Dendritic cell treated with granulocyte-macrophage colony-stimulating factor and Interleukin-4, amounts not matched to agents 40 ng/mL and 50 ng/mL, for 4 days (primary cell): ENCODE data around the gene FOLH1.
"Not testable (repeated sequence)": the region's sequence is repeated elsewhere in the genome, so short reads cannot be mapped to it uniquely, and the experiment has no call there.

Source experiments
- H3K27ac Mint-ChIP-seq: one replicate; pipeline ENCODE4 v1.8.0; 2022; ENCODE audit warnings: mild to moderate bottlenecking, mixed read lengths
- H3K27me3 Mint-ChIP-seq: one replicate; pipeline ENCODE4 v1.8.0; 2022; ENCODE audit warnings: mild to moderate bottlenecking, mixed read lengths
- H3K36me3 Mint-ChIP-seq: one replicate; pipeline ENCODE4 v1.8.0; 2022; ENCODE audit warnings: low read depth, mixed read lengths
- H3K4me1 Mint-ChIP-seq: one replicate; pipeline ENCODE4 v1.8.0; 2022; ENCODE audit warnings: low read depth, mixed read lengths
- H3K4me3 Mint-ChIP-seq: one replicate; pipeline ENCODE4 v1.8.0; 2022; ENCODE audit warnings: mild to moderate bottlenecking, moderate library complexity, mixed read lengths
- H3K9me3 Mint-ChIP-seq: one replicate; pipeline ENCODE4 v1.8.0; 2022; ENCODE audit warnings: mixed read lengths
- intact Hi-C: fragments of 100-400 bp; cut with micrococcal nuclease; formaldehyde crosslinking; loops from one replicate; pipeline ENCODE4 v1.15.0; 2022

FOLH1 gene

GRCh38 chr11:49208006-49208721, at the start of gene FOLH1:
Gene FOLH1 (minus strand): TSS chr11:49208602. CDS start chr11:49208409, 193 bp downstream.
- Mint-ChIP-seq H3K36me3 (no peaks in the 10 kb centered on the region), H3K27me3 (peaks cover 8% of the 10 kb centered on the region), H3K4me3 (peak within 1 kb of the TSS; percentile 74), H3K9me3 (no peaks in the 10 kb centered on the region), H3K4me1 (peaks cover 11% of the 10 kb centered on the region), H3K27ac (peak within 1 kb of the TSS; percentile 16)
- intact Hi-C loops = no loop called here

- intact Hi-C loops, H3K9me3 Mint-ChIP-seq, H3K27me3 Mint-ChIP-seq, H3K4me1 Mint-ChIP-seq, H3K36me3 Mint-ChIP-seq, H3K4me3 Mint-ChIP-seq, H3K27ac Mint-ChIP-seq: not testable (repeated sequence)
Measured at GRCh38 chr11:49255148-49255547, 46.7 kb upstream of the FOLH1 start.

GRCh38 chr11:49251212-49251611, 42.8 kb upstream of the FOLH1 start:
- H3K36me3 Mint-ChIP-seq, intact Hi-C loops, H3K27ac Mint-ChIP-seq: not testable (repeated sequence)

GRCh38 chr11:49250398-49251115, 42.2 kb upstream of the FOLH1 start:
- H3K36me3 Mint-ChIP-seq, intact Hi-C loops, H3K27me3 Mint-ChIP-seq, H3K4me1 Mint-ChIP-seq, H3K27ac Mint-ChIP-seq, H3K4me3 Mint-ChIP-seq, H3K9me3 Mint-ChIP-seq: not testable (repeated sequence)

More at GRCh38 chr11:49251212-49251611, 42.8 kb upstream of the FOLH1 start:
- H3K27me3 Mint-ChIP-seq, H3K4me3 Mint-ChIP-seq, H3K4me1 Mint-ChIP-seq, H3K9me3 Mint-ChIP-seq: not testable (repeated sequence)

- H3K27me3 Mint-ChIP-seq, H3K4me1 Mint-ChIP-seq, H3K4me3 Mint-ChIP-seq, H3K9me3 Mint-ChIP-seq, intact Hi-C loops, H3K36me3 Mint-ChIP-seq, H3K27ac Mint-ChIP-seq: not testable (repeated sequence)
Measured at GRCh38 chr11:49249363-49249762, 41.0 kb upstream of the FOLH1 start.

- H3K27me3 Mint-ChIP-seq, H3K36me3 Mint-ChIP-seq, H3K9me3 Mint-ChIP-seq, H3K4me3 Mint-ChIP-seq, intact Hi-C loops, H3K4me1 Mint-ChIP-seq, H3K27ac Mint-ChIP-seq: not testable (repeated sequence)
Measured at GRCh38 chr11:49233685-49234084, 25.3 kb upstream of the FOLH1 start.

- H3K36me3 Mint-ChIP-seq, H3K4me3 Mint-ChIP-seq, H3K9me3 Mint-ChIP-seq, H3K4me1 Mint-ChIP-seq, H3K27ac Mint-ChIP-seq, intact Hi-C loops, H3K27me3 Mint-ChIP-seq: not testable (repeated sequence)
Measured at GRCh38 chr11:49233019-49233418, 24.6 kb upstream of the FOLH1 start.

GRCh38 chr11:49231725-49232124, 23.3 kb upstream of the FOLH1 start:
- H3K4me1 Mint-ChIP-seq, H3K9me3 Mint-ChIP-seq, H3K36me3 Mint-ChIP-seq, H3K4me3 Mint-ChIP-seq, intact Hi-C loops, H3K27ac Mint-ChIP-seq, H3K27me3 Mint-ChIP-seq: not testable (repeated sequence)

- intact Hi-C loops, H3K27me3 Mint-ChIP-seq, H3K4me1 Mint-ChIP-seq, H3K36me3 Mint-ChIP-seq, H3K27ac Mint-ChIP-seq, H3K4me3 Mint-ChIP-seq, H3K9me3 Mint-ChIP-seq: not testable (repeated sequence)
Measured at GRCh38 chr11:49230534-49230933, 22.1 kb upstream of the FOLH1 start.

- intact Hi-C loops, H3K4me3 Mint-ChIP-seq, H3K36me3 Mint-ChIP-seq, H3K27me3 Mint-ChIP-seq, H3K9me3 Mint-ChIP-seq, H3K27ac Mint-ChIP-seq, H3K4me1 Mint-ChIP-seq: not testable (repeated sequence)
Measured at GRCh38 chr11:49230001-49230400, 21.6 kb upstream of the FOLH1 start.

- intact Hi-C loops, H3K36me3 Mint-ChIP-seq, H3K27me3 Mint-ChIP-seq, H3K4me1 Mint-ChIP-seq, H3K9me3 Mint-ChIP-seq, H3K27ac Mint-ChIP-seq, H3K4me3 Mint-ChIP-seq: not testable (repeated sequence)
Measured at GRCh38 chr11:49229136-49229535, 20.7 kb upstream of the FOLH1 start.

- H3K27ac Mint-ChIP-seq, H3K4me3 Mint-ChIP-seq, intact Hi-C loops, H3K27me3 Mint-ChIP-seq, H3K36me3 Mint-ChIP-seq, H3K9me3 Mint-ChIP-seq, H3K4me1 Mint-ChIP-seq: not testable (repeated sequence)
Measured at GRCh38 chr11:49225255-49225785, 16.9 kb upstream of the FOLH1 start.

GRCh38 chr11:49221112-49221511, 12.7 kb upstream of the FOLH1 start:
- Mint-ChIP-seq H3K4me1 (no peaks in the 10 kb centered on the region), H3K36me3 (no peaks in the 10 kb centered on the region), H3K9me3 (no peaks in the 10 kb centered on the region), H3K4me3 (no peak overlapping the region), H3K27me3 (no peaks in the 10 kb centered on the region), H3K27ac (no peak overlapping the region)
- intact Hi-C loops = no loop called here

GRCh38 chr11:49213026-49213560, 4.7 kb upstream of the FOLH1 start:
- Mint-ChIP-seq H3K27me3 (peaks cover 2% of the 10 kb centered on the region), H3K4me1 (peaks cover 5% of the 10 kb centered on the region), H3K27ac (no peak overlapping the region), H3K9me3 (no peaks in the 10 kb centered on the region), H3K4me3 (no peak overlapping the region), H3K36me3 (no peaks in the 10 kb centered on the region)
- intact Hi-C loops = no loop called here
